ENCODE data around the gene LDHAL6A. TPM values are rescaled to one million over a fixed set of nuclear protein-coding genes. Genes with fewer than 3 reads are reported as not detected.

Gene LDHAL6A
- total RNA-seq, 1 donor from 2014 or later, result not detected

- Histone ChIP-seq H3K27ac (replicated peaks) (no peak overlapping the region), H3K4me3 (no peak overlapping the region), H3K9me3 (replicated peaks) (no peaks in the 10 kb centered on the region), H3K36me3 (no peaks in the 10 kb centered on the region), H3K27me3 (ENCODE audit: low read depth) (no peaks in the 10 kb centered on the region), H3K4me1 (no peaks in the 10 kb centered on the region)
- no peak for DNase-seq
- intact Hi-C loops (cut with micrococcal nuclease), result no loop called here
- TF ChIP-seq, protein P1, sequence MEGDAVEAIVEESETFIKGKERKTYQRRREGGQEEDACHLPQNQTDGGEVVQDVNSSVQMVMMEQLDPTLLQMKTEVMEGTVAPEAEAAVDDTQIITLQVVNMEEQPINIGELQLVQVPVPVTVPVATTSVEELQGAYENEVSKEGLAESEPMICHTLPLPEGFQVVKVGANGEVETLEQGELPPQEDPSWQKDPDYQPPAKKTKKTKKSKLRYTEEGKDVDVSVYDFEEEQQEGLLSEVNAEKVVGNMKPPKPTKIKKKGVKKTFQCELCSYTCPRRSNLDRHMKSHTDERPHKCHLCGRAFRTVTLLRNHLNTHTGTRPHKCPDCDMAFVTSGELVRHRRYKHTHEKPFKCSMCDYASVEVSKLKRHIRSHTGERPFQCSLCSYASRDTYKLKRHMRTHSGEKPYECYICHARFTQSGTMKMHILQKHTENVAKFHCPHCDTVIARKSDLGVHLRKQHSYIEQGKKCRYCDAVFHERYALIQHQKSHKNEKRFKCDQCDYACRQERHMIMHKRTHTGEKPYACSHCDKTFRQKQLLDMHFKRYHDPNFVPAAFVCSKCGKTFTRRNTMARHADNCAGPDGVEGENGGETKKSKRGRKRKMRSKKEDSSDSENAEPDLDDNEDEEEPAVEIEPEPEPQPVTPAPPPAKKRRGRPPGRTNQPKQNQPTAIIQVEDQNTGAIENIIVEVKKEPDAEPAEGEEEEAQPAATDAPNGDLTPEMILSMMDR (IDR thresholded peaks at IDR 0.05; ENCODE audit: borderline replicate concordance), result no peak
These were observed 28.4 kb upstream of the LDHAL6A start for GRCh38 chr11:18427240-18427639.

DNA sequence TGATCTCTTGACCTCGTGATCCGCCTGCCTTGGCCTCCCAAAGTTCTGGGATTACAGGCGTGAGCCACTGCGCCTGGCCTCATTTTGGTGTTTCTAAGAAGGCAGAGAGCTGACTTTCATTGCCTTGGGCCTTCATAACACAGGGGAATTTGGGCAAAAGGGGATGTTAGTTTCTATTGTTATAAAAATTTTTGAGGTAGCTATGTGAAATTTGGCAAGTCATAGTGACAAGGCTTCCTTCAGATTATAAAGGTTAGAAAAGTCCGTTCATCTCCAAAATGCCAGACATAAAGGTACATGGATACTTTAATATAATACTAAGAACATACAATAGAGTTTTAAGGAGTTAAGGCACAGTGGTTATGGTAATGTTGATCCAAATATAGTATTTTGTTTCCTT lies 26.3 kb upstream of the LDHAL6A start:
- no peak for DNase-seq
- TF ChIP-seq, protein P1 (IDR thresholded peaks at IDR 0.05; ENCODE audit: borderline replicate concordance), result no peak
- no peak overlapping the region for H3K27ac ChIP-seq (replicated peaks)
- intact Hi-C loops (cut with micrococcal nuclease), result no loop called here
- H3K4me3 ChIP-seq, result no peak overlapping the region
- no peaks in the 10 kb centered on the region for H3K36me3 ChIP-seq
- H3K4me1 ChIP-seq, result no peaks in the 10 kb centered on the region
- H3K27me3 ChIP-seq (ENCODE audit: low read depth), result no peaks in the 10 kb centered on the region
- no peaks in the 10 kb centered on the region for H3K9me3 ChIP-seq (replicated peaks)

GRCh38 chr11:18438691-18439090 lies 17.0 kb upstream of the LDHAL6A start:
- intact Hi-C loops (cut with micrococcal nuclease), result no loop called here
- no peak overlapping the region for H3K4me3 ChIP-seq
- H3K36me3 ChIP-seq, result no peaks in the 10 kb centered on the region
- TF ChIP-seq, protein P1 (IDR thresholded peaks at IDR 0.05; ENCODE audit: borderline replicate concordance), result no peak
- no peaks in the 10 kb centered on the region for H3K9me3 ChIP-seq (replicated peaks)
- H3K4me1 ChIP-seq, result no peaks in the 10 kb centered on the region
- H3K27me3 ChIP-seq (ENCODE audit: low read depth), result no peaks in the 10 kb centered on the region
- no peak overlapping the region for H3K27ac ChIP-seq (replicated peaks)
- no peak for DNase-seq

DNA sequence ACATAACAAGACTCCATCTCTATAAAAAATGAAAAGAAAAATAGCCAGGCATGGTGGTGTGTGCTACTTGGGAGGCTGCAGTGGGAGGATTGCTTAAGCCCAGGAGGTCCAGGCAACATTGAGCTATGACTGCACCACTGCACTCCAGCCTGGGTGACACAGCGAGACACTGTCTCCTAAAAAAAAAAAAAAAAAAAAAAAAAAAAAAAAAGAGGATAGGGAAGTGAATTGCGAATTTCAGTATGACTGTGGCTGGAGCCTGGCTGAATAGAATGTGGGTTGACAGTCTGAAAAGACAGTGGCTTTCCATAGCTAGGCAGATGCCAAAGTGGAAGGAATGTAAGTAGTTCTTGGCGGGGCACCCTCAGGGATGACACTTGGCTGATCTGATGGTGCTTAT lies 6.4 kb upstream of the LDHAL6A start:
- TF ChIP-seq, protein P1 (IDR thresholded peaks at IDR 0.05; ENCODE audit: borderline replicate concordance), result no peak
- H3K4me1 ChIP-seq, result no peaks in the 10 kb centered on the region
- H3K9me3 ChIP-seq (replicated peaks), result no peaks in the 10 kb centered on the region
- no peaks in the 10 kb centered on the region for H3K36me3 ChIP-seq
- H3K27me3 ChIP-seq (ENCODE audit: low read depth), result no peaks in the 10 kb centered on the region
- no peak overlapping the region for H3K4me3 ChIP-seq
- DNase-seq, result no peak
- no peak overlapping the region for H3K27ac ChIP-seq (replicated peaks)
- intact Hi-C loops (cut with micrococcal nuclease), result no loop called here

GRCh38 chr11:18452927-18453326 lies 2.7 kb upstream of the LDHAL6A start:
- TF ChIP-seq, protein P1 (IDR thresholded peaks at IDR 0.05; ENCODE audit: borderline replicate concordance), result no peak
- no peak overlapping the region for H3K4me3 ChIP-seq
- intact Hi-C loops (cut with micrococcal nuclease), result no loop called here

GRCh38 chr11:18457450-18457849 lies 1.8 kb downstream of the LDHAL6A start:
- no peaks in the 10 kb centered on the region for H3K4me1 ChIP-seq
- no peaks in the 10 kb centered on the region for H3K9me3 ChIP-seq (replicated peaks)
- intact Hi-C loops (cut with micrococcal nuclease), result no loop called here

More at GRCh38 chr11:18452927-18453326, 2.7 kb upstream of the LDHAL6A start:
- no peaks in the 10 kb centered on the region for H3K9me3 ChIP-seq (replicated peaks)
- no peaks in the 10 kb centered on the region for H3K36me3 ChIP-seq
- DNase-seq, result no peak
- H3K27ac ChIP-seq (replicated peaks), result no peak overlapping the region
- H3K27me3 ChIP-seq (ENCODE audit: low read depth), result peaks cover 18% of the 10 kb centered on the region
- H3K4me1 ChIP-seq, result no peaks in the 10 kb centered on the region

More at GRCh38 chr11:18457450-18457849, 1.8 kb downstream of the LDHAL6A start:
- no peak overlapping the region for H3K4me3 ChIP-seq
- TF ChIP-seq, protein P1 (IDR thresholded peaks at IDR 0.05; ENCODE audit: borderline replicate concordance), result no peak
- no peaks in the 10 kb centered on the region for H3K36me3 ChIP-seq
- H3K27me3 ChIP-seq (ENCODE audit: low read depth), result peaks cover 18% of the 10 kb centered on the region
- no peak overlapping the region for H3K27ac ChIP-seq (replicated peaks)
- no peak for DNase-seq
